NCI-H524 (cell line): Measurements from ENCODE around the gene R3HDML.
"Not testable (repeated sequence)": the region's sequence is repeated elsewhere in the genome, so short reads cannot be mapped to it uniquely, and the experiment has no call there.

Experiments
- DNase-seq, 2 experiments: peaks; one replicate each; lab custom pipeline; 2025; lab: John Stamatoyannopoulos, UW

The R3HDML gene

GRCh38 chr20:44328428-44328827 is 8.4 kb upstream of the R3HDML start:
- DNase-seq, result no peak

- DNase-seq, result no peak
Observed at GRCh38 chr20:44331201-44331600, 5.6 kb upstream of the R3HDML start.

- DNase-seq, result peak in 1 of 2 experiments; percentile 15
Observed at GRCh38 chr20:44334306-44334705, 2.5 kb upstream of the R3HDML start.

- DNase-seq, result no peak
Observed at GRCh38 chr20:44334709-44335108, 2.1 kb upstream of the R3HDML start.

- no peak for DNase-seq
Observed at GRCh38 chr20:44335675-44336074, 1.2 kb upstream of the R3HDML start.

GRCh38 chr20:44336086-44336485 is 757 bp upstream of the R3HDML start:
- DNase-seq, result no peak

GRCh38 chr20:44342248-44342647 is 5.4 kb downstream of the R3HDML start:
- DNase-seq, result no peak

- no peak for DNase-seq
Observed at GRCh38 chr20:44343162-44343675, 6.4 kb downstream of the R3HDML start.

- no peak for DNase-seq
Observed at GRCh38 chr20:44344723-44345122, 7.9 kb downstream of the R3HDML start.

- DNase-seq, result no peak
Observed at GRCh38 chr20:44345147-44345546, 8.3 kb downstream of the R3HDML start.

- DNase-seq, result not testable (repeated sequence)
Observed at GRCh38 chr20:44345941-44346340, 9.1 kb downstream of the R3HDML start.

- DNase-seq, result no peak
Observed at GRCh38 chr20:44348168-44348659, 11.4 kb downstream of the R3HDML start.

GRCh38 chr20:44349349-44349748 is 12.5 kb downstream of the R3HDML start:
- no peak for DNase-seq

- DNase-seq, result no peak
Observed at GRCh38 chr20:44350567-44350966, 13.7 kb downstream of the R3HDML start.

- no peak for DNase-seq
Observed at GRCh38 chr20:44354979-44355497, 18.2 kb downstream of the R3HDML start.

- DNase-seq, result no peak
Observed at GRCh38 chr20:44355498-44356352, 18.9 kb downstream of the R3HDML start, which contains the start of gene HNF4A. Gene HNF4A (plus strand): TSS chr20:44355699. CDS start chr20:44355805, 106 bp downstream.

- DNase-seq, result no peak
Observed at GRCh38 chr20:44356353-44356723, 19.5 kb downstream of the R3HDML start.

GRCh38 chr20:44357020-44357419 is 20.2 kb downstream of the R3HDML start:
- DNase-seq, result no peak

- no peak for DNase-seq
Observed at GRCh38 chr20:44357555-44358125, 20.8 kb downstream of the R3HDML start.

GRCh38 chr20:44358776-44359175 is 21.9 kb downstream of the R3HDML start:
- no peak for DNase-seq

GRCh38 chr20:44360221-44360620 is 23.4 kb downstream of the R3HDML start:
- DNase-seq, result no peak

GRCh38 chr20:44361021-44361420 is 24.2 kb downstream of the R3HDML start:
- DNase-seq, result no peak

GRCh38 chr20:44362466-44362940 is 25.7 kb downstream of the R3HDML start:
- no peak for DNase-seq
